ENCODE results near the gene RPS14.
A peak's percentile ranks its signal among the peaks of the same experiment; 100 is the strongest.

Gene RPS14

GRCh38 chr5:150412319-150413175, 37.0 kb downstream of the RPS14 start, which contains the start of gene CD74:
Gene CD74 (minus strand): TSS chr5:150412910. CDS start chr5:150412749, 161 bp downstream.
- peak; percentile 98 for DNase-seq

- DNase-seq, result peak; percentile 80 to 81
These were observed 38.1 kb downstream of the RPS14 start for GRCh38 chr5:150411245-150411979.

DNA sequence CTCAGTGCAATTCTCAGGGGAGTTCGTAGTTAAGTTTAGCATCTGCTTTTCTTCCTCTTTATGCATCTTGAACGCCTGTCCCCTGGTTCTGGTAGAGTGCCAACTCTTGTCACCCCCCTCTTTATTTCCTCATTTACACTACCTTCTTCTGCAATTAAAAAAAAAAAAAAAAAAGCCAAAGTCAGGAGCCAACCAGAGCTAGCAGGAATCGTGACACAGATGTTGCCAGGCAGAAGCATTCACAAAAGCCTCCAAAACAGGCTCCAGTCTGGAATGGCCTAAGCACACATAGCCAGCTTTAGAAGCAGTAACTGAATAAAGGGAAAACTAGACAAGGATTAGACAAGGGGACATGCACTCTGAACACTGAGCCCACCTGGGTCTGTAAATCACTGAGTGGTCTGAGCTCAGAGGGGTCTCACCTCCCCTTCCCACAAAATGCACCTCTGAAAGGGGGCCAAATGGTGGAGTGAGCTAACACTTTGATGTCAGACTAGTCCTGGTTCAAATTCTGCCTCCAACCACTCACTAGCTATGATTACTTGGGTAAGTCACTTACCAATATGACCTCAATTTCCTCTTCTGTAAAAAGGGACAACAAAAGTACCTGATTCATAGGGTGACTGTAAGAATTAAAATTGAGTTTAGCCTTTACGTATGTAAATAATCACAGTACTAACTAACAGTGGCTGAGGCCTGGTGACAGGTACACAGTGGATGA, 38.9 kb downstream of the RPS14 start:
- peak; percentile 74 to 79 for DNase-seq

DNA sequence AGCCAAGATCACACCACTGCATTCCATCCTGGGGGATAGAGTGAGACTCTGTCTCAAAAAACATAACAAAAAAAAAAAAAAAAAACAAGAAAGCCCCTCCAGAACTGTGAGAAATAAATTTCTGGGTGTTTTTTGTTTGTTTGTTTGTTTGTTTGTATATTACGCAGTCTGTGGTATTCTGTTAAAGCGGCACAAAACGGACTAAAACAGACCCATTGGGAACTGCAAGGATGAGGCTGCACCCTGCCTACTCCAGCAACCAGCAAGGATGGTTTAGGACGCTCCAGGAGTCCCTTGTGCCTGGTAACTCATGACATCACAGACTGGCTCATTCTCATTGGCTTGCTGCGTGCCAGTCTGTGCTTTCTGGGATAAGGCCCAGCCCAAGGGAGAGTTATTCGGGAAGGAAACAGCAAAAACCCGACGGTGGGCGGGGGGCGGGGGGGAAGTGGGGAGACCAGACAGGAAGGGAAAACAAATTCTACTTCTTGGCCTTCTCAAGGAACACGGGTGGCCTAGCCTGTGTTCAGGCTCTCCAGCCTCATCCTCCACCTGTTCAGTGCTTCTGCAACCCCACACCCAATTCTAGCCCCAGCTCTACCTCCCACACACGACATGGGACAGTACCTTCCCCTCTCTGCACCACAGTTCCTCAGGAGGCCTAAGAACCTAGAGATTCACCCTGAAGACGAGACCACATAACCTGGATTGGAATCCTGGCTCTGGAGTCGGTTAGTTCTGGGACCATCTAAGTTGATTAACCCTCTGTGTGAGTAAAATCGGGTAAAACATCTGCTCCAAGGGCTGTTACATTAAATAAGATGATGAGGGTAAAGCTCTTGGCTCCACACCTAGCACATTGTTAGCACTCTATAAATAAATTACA, 39.7 kb downstream of the RPS14 start:
- peak; percentile 67 to 72 for DNase-seq

- DNase-seq, result no peak
These were observed 41.2 kb downstream of the RPS14 start for GRCh38 chr5:150408231-150408943.

- DNase-seq, result no peak
These were observed 42.3 kb downstream of the RPS14 start for GRCh38 chr5:150407096-150407720.

DNA sequence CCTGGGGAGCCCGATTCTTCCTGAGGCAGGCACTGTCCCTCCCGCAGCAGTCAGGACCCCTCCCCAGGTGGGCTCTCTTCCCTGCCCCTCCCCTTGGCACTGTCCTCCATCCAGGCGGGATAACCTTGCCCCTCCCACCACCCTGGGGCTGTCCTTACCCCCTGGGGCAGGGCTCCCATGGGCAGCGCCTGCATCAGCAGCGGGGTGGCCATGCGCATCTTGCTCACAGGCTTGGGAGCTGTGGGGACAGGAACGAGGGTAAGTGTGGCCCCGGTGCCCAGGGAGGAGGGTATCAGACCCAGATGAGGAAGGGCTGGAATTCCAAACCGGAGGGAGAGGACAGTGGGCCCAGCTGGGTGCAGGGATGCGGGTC, 42.8 kb downstream of the RPS14 start:
- no peak for DNase-seq

- DNase-seq, result peak in 1 of 2 donors; percentile 2
These were observed 43.3 kb downstream of the RPS14 start for GRCh38 chr5:150406103-150406722.

DNA sequence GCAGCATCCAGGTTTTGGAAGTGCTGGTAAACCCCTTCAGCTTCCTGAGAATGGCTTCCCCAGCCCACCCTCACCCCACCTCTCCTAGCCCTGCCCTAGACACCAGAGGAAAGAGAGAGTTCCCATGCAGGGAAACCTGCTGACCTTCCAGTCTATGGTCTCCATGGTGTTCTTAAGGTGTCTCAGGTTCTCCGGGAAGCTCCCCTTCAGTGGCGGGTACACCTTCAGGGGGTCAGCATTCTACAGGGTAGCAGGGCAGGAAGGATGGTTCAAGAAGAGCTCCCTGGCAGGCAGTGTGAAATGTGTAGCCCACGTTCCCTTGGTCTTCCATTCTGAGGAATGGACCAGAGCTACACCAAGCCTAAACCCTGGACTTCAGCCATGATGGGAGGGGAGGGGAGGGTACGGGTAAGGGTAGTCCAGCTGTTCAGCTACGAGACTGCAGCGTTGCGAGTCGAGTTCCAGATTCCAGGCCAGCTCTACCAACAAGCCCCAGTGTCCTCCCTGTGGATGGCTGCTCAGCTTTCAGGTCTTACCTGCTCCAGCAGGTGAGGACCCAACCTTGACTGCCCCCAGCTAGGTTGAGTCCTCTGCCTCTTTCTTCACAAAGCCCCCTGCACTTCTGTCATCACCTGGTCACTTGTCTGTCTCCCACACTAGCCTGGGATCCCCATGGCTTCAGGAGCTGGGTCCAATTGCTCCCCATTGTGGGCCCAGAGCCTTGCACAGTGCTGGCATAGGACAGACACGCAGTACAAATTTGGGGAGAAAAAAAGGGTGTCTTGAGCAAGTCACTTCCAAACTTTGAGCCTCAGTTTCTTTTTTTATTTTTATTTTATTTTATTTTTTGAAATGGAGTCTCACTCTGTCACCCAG, 44.4 kb downstream of the RPS14 start:
- DNase-seq, result peak in 1 of 2 donors; percentile 5

DNA sequence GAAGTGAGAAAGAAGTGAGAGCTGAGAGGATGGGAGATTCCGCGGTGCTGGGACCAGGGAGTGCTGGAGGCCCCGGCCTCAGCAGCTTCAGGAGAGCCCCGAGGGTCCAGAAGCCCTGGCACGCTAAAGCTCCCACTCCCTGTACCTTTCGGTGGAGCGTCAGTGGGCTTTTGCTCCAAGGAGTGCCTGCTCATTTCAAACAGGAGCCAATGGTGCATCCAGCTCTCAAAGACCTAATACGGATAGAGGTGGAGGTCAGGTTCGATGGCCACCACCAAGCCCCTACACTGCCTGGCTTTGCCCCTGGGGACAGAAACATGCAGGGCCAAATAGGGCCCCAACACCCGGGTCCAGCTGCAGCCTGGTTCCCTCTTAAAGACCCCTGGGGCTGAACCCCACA, 45.0 kb downstream of the RPS14 start:
- peak in 1 of 2 donors; percentile 5 for DNase-seq

GRCh38 chr5:150404121-150404520, 45.4 kb downstream of the RPS14 start:
- no peak for DNase-seq

DNA sequence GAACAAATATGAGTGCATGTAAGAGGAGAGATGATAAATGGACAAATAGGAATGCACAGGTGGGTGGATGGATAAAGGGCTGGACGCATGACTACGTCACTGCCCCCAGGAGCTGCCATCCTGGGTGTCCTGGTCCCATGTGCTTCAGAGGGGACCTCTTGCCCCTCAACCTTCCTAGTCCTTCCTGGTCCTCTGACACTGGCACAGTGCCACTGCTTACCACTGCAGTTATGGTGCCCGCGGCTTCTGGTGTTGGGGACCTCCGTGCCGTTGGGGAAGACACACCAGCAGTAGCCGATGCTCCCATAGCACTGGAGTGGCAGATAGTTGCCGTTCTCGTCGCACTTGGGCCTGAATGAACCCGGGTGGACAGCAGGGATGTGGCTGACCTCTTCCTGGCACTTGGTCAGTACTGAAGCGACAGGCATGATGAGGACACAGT, 46.6 kb downstream of the RPS14 start:
- peak in 1 of 2 donors; percentile 23 for DNase-seq

DNA sequence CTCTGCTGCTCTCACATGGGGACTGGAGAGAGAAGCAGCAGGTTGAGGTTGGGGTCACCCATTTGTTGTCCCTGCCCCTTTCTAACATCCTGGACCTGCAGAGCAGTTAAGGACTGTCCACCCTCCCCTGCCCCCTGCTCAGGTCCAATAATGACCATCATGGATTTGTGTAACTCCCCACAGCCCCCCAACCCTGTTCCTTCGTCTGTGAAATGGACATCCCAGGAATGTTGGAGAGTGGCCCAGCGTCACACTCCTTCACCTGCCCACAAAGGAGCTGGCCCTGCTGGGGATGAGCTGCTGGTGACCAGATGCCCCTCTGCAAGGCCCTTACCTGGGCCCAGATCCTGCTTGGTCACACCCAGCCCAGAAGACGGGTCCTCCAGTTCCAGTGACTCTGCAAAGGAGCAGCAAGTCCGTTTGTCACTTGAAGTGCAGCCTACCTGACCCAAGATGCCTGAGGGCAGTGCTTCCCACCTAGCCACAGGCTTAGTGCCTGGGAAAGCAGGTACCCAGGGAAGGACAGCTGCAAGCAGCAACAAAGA, 47.2 kb downstream of the RPS14 start:
- peak in 1 of 2 donors; percentile 10 for DNase-seq

- DNase-seq, result peak in 1 of 2 donors; percentile 32
These were observed 47.9 kb downstream of the RPS14 start for GRCh38 chr5:150401376-150402228.

DNA sequence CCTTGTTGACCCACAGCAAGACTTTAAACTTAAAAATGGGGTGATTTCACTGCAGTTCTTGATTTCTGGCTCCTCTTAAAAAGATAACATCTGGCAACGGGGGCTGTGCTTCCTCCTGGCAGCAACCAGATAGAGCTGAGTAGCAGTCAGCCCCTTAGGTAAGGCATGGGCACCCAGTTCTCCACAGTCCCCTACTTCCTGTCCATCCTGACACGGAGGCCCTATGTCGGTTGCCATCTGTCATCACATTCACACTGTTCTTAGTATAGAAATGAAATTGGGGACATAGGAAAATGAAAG, 48.5 kb downstream of the RPS14 start:
- no peak for DNase-seq

GRCh38 chr5:150400316-150401075, 49.0 kb downstream of the RPS14 start:
- DNase-seq, result peak in 1 of 2 donors; percentile 44

- peak; percentile 56 to 67 for DNase-seq
These were observed 49.9 kb downstream of the RPS14 start for GRCh38 chr5:150399524-150400211.
